ENCODE results near the gene CCDC171.

The CCDC171 gene

DNA sequence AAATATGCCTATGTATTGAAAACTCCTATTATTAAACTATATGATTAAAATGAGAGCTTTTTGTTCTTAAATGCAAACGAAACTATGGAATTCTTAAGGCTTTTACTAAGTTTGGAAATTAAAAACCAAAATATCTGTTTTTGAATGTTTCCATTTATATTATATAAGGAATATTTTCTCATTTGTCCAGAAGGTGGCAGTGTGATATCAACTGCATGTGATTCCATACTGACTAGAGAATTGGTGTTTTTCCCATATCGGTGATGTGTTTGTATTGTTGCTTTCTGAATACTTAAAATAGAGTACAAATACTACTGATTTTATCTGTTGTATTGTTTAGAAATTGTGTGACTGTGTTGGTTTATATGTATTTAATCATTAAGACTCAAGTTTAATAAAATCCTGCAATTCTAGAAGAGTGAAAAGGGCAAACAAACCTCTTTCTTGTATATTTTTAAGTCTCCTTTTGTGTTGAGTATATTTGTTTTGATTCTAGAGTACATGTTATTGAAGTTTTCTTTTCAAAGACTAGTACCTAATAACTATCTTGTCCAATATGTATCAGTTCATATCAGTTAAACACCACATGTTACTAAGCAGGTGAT lies 320.8 kb downstream of the CCDC171 start:
- DNase-seq: peak in 2 of 51 donors; percentile 7 to 41

DNA sequence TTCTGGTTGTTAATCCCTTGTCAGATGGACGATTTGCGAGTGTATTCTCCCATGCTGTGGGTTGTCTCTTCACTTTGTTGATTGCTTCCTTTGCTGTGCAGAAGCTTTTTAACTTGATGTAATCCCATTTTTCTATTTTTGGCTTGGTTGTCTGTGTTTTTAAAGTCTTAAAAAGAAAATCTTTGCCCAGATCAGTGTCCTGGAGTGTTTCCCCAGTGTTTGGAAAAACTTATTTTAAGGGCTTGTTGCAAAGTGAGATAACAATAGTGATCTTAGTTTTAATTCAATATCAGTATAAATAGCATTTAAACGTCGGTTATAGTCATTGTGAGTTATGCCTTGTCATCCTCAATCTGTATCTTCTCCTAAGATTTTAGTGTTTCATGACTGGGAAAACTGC lies 329.5 kb downstream of the CCDC171 start:
- DNase-seq: no peak

DNA sequence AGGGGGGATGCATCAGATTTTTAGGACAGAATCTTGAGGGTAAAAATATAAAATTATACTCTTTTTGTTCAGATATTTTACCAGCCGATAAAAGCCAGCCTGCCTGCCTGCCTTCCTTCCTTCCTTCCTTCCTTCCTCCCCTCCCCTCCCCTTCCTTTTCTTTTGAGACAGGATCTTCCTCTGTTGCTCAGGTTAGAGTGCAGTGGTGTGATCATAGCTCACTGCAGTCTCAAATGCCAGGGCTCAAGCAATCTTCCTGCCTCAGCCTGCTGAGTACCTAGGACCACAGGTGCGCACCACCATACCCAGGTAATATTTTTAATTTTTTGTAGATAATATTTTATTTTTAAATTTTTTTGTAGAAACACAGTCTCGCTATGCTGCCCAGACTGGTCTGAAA lies 330.0 kb downstream of the CCDC171 start:
- DNase-seq: no peak

DNA sequence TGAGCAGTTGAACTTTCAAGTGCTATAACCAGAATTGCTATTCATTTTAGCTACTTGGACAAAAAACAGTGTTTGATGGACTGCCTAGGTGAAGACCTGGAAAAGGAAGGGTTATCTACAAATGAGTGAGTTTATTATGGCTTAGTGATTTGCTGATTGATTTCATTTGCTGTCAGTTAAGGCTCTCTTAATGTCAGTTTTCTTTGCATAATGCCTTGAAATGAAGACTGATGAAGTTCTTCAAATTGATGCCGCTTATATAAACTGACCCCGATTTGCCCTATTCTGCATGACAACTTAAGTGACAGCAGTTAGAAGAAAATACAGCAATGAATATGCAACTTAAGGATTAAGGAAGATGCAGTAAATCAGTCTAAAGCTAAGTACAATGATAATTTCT lies 332.6 kb downstream of the CCDC171 start:
- DNase-seq: no peak

DNA sequence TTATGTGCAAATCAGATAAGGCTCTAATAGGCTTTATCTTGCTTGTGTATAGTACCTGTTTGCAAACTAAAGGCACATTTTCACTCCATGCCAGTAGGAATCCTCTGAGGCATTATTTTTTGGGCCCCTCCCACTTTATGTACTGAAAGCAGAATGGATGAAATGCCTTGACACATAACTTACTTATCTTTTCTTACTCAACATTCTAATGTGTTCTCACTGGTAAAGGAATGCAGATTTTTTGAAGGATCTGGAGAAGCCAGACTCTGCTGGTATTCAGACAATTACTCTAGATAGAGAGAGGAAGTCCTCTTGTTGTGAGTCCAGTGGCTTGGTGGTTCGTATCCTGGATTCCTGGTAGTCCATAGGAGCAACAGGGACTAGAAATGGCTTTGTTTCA lies 336.7 kb downstream of the CCDC171 start:
- no peak for DNase-seq

DNA sequence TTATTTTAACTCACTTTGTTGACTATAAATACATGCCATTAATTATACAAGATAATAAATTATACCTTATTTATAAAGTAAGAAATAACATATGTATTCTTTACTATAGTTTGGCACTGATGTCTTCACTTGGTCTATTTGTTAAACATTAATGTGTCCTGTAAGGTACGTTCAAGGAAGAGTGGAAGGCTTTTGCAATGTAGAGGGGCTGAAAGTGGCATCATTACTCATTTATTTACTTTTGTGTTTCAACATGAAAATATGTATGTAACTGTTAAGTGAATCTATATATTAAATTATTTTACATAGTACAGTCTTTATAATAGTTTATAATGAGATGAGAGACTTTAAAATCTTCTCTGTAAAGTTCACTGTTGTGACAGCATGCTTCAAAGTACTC lies 348.7 kb downstream of the CCDC171 start:
- DNase-seq: no peak

DNA sequence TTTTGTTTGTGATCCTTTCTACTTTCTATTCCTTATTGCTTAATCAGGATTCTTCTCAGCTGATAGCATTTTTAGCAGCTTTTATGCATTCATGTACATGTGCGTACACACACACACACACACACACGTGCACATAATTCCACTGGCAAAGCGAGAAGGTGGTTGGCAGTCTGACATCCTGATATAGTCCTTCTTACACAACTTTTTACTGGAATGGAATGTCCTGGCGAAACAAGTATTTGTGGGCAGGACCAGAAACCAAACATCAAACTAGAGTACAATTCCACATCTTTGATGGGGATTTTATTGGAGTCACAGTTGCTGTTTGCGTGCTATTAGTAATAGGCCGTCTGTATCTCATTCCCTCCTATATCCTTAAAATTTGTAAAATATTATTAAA lies 356.5 kb downstream of the CCDC171 start:
- no peak for DNase-seq

DNA sequence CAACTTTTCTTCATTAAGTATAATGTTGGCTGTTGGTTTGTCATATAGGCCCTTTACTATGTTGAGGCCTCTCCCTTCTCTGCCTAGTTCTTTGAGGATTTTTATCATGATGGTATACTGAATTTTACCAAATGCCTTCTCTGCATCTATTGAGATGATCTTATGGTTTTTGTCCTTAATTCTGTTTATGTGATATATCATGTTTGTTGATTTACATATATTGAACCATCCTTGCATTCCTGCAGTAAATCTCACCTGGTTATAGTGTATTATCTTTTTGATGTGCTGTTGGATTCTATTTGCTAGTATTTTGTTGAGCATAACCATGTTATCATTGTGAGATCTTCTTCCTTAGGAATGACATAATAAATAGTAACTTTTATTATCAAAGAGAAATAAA lies 362.9 kb downstream of the CCDC171 start:
- DNase-seq: no peak

DNA sequence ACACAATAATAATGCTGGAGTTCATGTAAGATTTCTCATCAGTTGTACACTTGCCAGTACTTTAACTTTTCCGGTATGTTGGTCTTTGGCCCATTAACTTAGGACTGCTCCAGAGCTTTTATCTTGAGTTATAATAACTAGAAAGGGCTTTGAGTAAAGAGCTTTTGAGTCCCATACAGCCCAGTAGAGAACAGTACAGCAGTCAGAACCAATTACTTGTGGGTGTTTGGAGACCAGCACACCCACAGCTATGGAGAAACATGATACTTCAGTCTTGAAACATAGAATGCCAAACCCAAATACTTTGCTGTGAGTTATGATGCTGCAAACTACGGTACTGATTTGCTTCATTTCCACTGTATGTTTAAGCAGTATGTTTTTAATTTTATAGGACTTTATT lies 374.3 kb downstream of the CCDC171 start:
- DNase-seq: no peak

DNA sequence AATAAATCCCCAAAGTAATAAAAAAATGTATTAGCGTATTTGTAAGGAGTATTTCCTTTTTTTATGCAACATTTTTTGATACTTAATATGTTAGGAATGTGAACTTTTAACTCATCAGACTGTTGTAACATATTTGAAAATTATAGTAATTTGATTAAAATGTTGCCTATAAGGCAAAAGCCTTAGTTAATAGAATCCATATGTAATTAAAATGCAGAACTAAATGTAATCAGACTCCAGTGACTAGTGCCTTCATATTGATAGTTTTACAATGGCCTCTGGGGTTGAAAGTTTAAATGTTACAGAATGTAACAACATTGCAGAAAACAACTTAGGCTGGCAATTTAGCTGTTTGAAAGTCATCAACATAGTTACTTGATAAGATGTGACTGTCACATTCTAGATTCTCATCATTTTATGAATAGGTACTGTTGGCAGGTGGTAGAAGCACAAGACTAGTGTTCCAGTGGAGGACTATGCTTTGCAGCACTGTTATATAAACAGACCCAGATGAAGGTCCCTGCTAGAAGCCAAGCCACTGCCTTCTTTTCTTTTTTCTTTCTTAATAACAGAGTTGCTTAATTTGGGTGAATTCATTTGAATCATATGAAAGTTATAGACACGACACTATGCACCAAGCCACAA lies 382.9 kb downstream of the CCDC171 start:
- no peak for DNase-seq

DNA sequence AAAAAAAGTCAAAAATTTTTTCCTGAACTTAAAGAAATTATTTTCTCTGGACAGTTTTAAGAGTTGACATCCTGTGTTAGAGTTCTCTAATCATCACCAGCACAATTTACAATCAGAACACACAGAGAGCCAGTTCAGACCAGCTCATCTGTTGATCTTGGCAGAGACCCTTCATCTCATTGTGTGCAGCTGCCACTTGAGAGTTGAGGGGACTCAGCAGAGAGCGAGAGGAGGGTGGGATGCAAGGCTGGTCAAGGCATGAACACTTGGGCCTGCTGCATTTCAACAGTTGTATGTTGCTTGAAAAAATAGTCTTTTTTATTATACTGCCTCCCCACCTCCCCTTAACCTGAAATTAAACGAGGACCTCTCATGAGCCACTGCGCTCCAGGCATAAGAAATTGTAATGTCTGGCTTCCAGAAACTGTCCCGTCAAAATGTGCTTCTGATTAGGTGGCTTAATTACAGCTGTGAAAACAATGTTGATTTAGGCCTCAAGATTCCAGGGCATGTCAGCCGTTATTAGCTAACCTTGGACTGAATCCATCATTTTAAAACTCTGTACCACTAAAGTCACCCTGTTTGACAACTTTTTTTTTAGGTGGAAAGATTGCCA lies 383.6 kb downstream of the CCDC171 start:
- DNase-seq: no peak

DNA sequence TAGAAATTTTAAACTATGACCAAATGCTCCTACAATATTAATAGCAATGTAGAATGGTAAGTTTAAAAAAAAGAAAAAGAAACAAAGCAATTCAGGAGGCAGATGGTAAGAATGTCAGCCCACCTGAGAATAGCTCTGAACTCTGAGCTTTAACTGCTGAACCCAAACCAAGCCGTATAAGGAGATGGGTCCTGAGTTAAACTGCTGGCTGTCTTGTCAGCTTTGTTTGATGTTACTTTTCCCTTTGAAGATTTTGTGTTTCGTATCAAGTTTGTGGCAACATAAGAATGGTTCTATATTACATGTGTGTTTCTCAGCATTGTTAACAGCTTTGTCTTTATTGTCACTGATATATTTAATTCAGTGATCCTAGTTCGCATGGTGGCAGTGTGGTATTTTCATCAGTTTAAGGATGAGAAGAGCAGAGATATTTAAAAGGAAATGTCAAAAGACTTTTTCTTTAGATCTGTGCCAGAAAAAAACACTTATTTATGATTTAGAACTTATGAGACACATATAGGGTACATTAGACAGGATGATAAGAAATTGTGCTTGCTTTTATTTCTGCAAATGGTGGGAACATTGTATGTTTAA lies 390.1 kb downstream of the CCDC171 start:
- DNase-seq: no peak

DNA sequence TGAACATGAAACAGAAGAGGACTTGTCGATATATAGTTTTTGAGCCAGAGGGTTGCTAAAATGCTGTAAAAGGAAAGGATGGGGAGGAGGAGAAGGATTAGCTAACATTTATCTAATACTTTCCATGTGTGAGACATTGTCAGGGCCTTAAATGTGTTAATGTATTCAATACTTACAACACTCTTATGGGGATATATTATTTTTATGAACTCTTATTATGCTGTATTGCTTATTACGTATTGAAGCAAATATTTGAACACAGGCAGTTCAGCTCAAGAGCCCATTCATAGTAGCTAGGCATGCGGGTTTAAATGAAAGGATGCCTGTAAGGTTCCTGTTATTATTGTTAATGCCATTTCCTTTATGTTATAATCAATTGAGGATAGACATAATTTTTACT lies 391.5 kb downstream of the CCDC171 start:
- no peak for DNase-seq

DNA sequence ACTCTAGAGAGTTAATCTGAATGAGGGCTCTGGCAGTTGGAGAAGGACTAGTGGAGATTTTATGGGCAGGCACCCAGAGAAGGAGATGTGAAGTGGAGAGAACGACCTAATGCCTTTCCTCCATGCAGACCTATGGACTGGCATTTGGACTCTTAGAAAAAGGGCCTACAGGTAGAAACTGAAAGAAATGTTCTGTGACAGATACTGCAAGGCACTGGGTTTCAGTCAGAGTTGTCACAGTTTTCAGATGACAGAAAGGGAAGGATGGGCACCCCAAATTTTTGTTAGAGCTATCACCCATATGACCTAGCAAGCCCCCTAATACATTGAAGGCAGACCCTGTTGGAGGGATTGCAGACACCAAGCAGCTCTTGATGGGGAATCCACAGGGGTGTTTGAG lies 406.8 kb downstream of the CCDC171 start:
- no peak for DNase-seq

DNA sequence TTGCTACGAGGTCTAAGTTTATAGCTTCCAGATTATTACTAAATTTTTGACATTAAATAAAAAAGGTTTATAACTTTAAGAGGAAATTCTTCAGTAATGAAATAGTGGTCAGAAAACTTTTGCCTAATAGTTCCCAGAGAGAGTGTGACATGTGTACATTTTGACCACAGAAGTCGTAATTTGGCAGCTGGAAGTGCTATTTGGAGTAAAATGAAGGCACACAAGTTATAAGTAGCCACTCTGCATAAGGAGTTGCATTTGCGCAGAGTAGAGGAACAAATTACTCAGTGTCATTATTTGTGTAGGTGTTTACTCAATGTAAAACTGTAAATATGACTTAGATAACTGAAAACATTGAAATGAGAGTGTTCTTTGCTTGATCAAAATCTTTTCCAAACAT lies 408.4 kb downstream of the CCDC171 start:
- DNase-seq: no peak

DNA sequence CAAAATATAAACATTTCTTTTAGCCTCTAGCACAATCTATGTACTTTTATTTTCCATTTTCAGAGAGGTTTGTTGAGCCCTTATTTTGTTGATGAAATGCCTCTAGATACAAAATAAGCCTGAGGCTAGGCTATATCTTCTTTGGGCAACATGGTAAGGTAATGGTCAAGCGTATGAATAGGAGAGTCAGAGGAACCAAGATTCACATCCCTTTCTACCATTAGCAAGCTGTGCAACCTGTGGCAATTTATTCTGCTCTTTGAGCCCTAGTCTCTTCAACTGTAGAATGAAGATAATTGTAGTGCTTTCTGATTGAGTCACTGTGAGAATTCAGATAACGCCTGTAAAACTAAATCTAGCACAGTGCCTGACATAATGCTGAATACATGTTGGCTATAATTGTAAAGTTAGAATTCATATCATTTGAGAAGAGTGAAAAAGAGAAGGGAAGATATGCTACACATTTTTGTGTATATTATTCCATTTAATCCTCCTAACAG lies 412.5 kb downstream of the CCDC171 start:
- DNase-seq: no peak

DNA sequence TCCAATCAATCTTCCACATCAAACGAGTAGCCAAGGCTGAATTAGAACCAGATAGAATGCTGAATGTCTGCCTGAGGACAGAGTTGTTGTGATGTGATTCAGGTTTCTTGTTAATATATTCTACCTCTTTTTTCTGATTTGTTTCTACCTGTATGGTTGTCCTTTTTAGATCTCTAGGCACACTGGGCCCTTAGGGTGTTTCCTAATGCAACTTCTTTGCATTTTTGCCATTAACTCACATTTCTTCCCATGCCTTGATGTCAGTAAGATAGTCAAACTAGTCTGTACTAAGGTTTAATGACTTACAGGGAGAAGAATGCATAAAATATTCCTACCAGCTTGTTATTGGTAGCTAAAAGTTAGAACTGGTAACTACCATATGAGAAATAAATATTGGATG lies 413.6 kb downstream of the CCDC171 start:
- DNase-seq: no peak

DNA sequence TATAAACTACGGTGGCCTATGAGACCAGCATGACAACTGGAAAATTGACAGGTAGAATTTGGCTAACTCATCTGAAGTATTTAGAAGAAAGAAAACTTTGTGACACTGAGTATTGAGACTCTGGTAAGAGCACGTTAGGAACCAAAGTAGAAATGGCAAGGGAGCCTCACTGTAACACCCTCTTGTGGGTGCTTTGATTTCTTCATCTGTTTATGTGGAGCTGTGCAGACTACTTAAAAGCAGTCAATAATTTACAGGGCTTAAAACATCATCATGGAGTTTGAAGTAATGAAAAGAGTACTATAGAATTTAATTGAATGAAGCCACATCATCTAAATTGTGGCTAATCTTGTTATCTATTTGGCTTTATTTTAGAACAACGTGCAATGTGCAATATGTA lies 414.2 kb downstream of the CCDC171 start:
- no peak for DNase-seq

DNA sequence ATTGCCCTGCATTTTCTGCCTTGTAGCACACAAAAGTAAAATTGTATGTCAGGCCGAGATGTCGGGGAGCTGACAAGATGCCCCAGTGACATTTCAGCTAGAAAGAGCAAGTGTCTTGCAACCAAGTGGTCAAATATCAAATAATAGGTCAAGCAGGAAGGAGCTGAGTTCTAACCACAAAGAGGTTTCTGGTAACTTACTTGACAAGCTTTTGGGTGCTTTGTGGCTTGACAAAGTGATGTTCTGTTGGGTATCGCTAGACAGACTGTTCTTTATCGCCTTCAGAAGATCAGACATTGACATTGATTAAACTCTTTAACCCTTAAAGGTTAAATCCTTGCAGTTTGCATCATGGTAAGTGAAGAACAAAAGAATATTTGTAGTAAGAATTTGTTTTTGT lies 419.9 kb downstream of the CCDC171 start:
- DNase-seq: no peak

DNA sequence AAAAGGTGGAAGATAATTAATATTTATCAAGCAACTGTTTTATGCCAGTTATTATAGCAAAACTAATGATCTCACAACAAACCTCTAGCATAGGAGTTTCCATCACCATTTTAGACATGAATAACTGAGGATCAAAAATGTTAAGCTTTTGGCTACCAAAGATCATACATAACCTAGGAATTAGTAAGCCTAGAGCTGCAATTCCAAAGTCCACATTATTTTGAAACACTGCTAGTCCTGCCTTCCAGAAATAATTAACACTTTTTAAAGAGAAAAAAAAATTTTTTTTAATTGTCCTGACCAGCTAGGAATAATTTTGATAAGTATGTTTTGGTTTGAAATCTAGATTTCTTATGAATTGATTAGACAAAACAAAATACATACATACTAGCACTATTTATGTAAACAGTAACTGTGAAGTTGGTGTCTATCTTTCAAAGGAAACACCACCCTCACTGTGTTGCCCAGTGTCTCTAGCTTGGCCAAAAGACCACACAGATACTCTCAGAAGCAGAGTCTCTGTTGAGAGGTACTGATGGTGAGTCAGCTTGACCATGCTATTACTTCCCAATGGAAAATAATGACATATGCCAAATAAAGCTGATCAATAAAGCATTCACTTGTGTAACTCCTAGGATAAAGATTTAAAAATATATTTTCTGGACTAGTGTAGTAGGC lies 422.4 kb downstream of the CCDC171 start:
- no peak for DNase-seq

DNA sequence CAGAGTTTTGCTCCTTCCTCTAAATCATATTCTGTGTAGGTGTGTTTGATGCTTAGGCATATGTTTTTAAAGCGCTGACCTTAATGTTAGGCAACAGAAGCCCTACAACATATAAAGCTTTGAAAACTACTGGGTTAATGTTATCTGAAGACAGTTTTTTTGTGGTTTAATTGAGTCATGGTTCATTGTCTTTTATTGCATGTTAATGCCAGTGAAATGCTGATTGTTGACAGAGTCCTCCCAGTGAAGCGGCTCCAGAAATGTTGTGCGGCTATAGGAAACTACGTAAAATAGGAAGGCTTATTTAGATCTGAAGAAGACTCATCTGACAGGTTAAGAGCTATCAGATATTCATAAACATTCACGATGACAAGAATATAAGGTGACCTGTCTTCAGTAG lies 424.6 kb downstream of the CCDC171 start:
- DNase-seq: no peak

DNA sequence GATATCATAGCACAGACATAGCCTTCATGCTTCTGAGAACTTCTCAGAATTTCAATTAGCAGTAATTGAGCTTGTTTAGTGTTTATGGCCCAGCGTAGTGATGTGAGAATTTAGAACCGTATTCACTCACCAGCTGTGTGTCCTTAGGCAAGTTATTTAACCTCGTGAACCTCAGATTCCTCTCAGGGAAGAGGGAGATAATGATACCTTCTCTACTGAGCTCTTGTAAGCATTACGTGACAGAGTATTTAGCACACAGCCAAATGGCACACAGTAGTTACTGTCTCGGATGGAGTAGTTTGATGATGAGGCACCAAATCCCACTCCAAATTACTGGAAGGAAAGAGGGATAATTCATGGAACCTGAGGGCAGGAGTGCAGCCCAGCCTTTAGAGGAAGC lies 429.3 kb downstream of the CCDC171 start:
- DNase-seq: no peak

All from hypothalamus (tissue), 51 donors.